HG03175 (cell line): ENCODE data around the gene BANP.
"Not testable (repeated sequence)": the region's sequence is repeated elsewhere in the genome, so short reads cannot be mapped to it uniquely, and the experiment has no call there.

Source experiments
- ATAC-seq: cut with Tn5 transposase; IDR thresholded peaks from one replicate; pipeline ENCODE4 v1.9.1; 2021; ENCODE audit warnings: mild to moderate bottlenecking, moderate library complexity; ENCODE audit not compliant: unreplicated experiment

Gene BANP

GRCh38 chr16:88025828-88026555 lies 74.8 kb downstream of the BANP start:
- ATAC-seq, result not testable (repeated sequence)

- ATAC-seq, result no peak
These were observed 76.0 kb downstream of the BANP start for GRCh38 chr16:88026964-88027938.

- not testable (repeated sequence) for ATAC-seq
These were observed 77.1 kb downstream of the BANP start for GRCh38 chr16:88028177-88028930.

- no peak for ATAC-seq
These were observed 79.3 kb downstream of the BANP start for GRCh38 chr16:88030498-88030897.

- ATAC-seq, result not testable (repeated sequence)
These were observed 79.7 kb downstream of the BANP start for GRCh38 chr16:88030961-88031360.

- ATAC-seq, result not testable (repeated sequence)
These were observed 81.9 kb downstream of the BANP start for GRCh38 chr16:88033003-88033740.

- no peak for ATAC-seq
These were observed 83.5 kb downstream of the BANP start for GRCh38 chr16:88034770-88035169.

GRCh38 chr16:88035292-88035691 lies 84.1 kb downstream of the BANP start:
- ATAC-seq, result no peak

- not testable (repeated sequence) for ATAC-seq
These were observed 84.8 kb downstream of the BANP start for GRCh38 chr16:88035884-88036639.

GRCh38 chr16:88036640-88036996 lies 85.4 kb downstream of the BANP start:
- ATAC-seq, result not testable (repeated sequence)

- not testable (repeated sequence) for ATAC-seq
These were observed 86.1 kb downstream of the BANP start for GRCh38 chr16:88037359-88037758.

GRCh38 chr16:88037876-88038525 lies 86.8 kb downstream of the BANP start:
- not testable (repeated sequence) for ATAC-seq

GRCh38 chr16:88038526-88038908 lies 87.3 kb downstream of the BANP start:
- not testable (repeated sequence) for ATAC-seq

GRCh38 chr16:88039591-88039990 lies 88.4 kb downstream of the BANP start:
- no peak for ATAC-seq

- not testable (repeated sequence) for ATAC-seq
These were observed 89.1 kb downstream of the BANP start for GRCh38 chr16:88040196-88040876.

GRCh38 chr16:88040877-88041244 lies 89.6 kb downstream of the BANP start:
- ATAC-seq, result not testable (repeated sequence)

- ATAC-seq, result not testable (repeated sequence)
These were observed 90.3 kb downstream of the BANP start for GRCh38 chr16:88041506-88041905.

GRCh38 chr16:88041986-88042562 lies 90.8 kb downstream of the BANP start:
- ATAC-seq, result not testable (repeated sequence)
